ENCODE results near the gene ULK1.
A peak's percentile ranks its signal among the peaks of the same experiment; 100 is the strongest.

The ULK1 gene

GRCh38 chr12:131927110-131928079 is 33.0 kb downstream of the ULK1 start:
- TF ChIP-seq, protein P1, sequence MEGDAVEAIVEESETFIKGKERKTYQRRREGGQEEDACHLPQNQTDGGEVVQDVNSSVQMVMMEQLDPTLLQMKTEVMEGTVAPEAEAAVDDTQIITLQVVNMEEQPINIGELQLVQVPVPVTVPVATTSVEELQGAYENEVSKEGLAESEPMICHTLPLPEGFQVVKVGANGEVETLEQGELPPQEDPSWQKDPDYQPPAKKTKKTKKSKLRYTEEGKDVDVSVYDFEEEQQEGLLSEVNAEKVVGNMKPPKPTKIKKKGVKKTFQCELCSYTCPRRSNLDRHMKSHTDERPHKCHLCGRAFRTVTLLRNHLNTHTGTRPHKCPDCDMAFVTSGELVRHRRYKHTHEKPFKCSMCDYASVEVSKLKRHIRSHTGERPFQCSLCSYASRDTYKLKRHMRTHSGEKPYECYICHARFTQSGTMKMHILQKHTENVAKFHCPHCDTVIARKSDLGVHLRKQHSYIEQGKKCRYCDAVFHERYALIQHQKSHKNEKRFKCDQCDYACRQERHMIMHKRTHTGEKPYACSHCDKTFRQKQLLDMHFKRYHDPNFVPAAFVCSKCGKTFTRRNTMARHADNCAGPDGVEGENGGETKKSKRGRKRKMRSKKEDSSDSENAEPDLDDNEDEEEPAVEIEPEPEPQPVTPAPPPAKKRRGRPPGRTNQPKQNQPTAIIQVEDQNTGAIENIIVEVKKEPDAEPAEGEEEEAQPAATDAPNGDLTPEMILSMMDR (conservative IDR thresholded peaks at IDR 0.05; ENCODE audit: low read depth, low read length) = no peak
- no peak overlapping the region for H3K4me3 ChIP-seq (ENCODE audit: low read depth, low read length)
- no peak for DNase-seq (ENCODE audit: low read depth)

- DNase-seq (ENCODE audit: low read depth) = peak; percentile 31
- peak overlapping the region; percentile 92 for H3K4me3 ChIP-seq (ENCODE audit: low read depth, low read length)
- TF ChIP-seq, protein P1 (conservative IDR thresholded peaks at IDR 0.05; ENCODE audit: low read depth, low read length) = no peak
Observed at GRCh38 chr12:131928080-131928710, 33.8 kb downstream of the ULK1 start.

DNA sequence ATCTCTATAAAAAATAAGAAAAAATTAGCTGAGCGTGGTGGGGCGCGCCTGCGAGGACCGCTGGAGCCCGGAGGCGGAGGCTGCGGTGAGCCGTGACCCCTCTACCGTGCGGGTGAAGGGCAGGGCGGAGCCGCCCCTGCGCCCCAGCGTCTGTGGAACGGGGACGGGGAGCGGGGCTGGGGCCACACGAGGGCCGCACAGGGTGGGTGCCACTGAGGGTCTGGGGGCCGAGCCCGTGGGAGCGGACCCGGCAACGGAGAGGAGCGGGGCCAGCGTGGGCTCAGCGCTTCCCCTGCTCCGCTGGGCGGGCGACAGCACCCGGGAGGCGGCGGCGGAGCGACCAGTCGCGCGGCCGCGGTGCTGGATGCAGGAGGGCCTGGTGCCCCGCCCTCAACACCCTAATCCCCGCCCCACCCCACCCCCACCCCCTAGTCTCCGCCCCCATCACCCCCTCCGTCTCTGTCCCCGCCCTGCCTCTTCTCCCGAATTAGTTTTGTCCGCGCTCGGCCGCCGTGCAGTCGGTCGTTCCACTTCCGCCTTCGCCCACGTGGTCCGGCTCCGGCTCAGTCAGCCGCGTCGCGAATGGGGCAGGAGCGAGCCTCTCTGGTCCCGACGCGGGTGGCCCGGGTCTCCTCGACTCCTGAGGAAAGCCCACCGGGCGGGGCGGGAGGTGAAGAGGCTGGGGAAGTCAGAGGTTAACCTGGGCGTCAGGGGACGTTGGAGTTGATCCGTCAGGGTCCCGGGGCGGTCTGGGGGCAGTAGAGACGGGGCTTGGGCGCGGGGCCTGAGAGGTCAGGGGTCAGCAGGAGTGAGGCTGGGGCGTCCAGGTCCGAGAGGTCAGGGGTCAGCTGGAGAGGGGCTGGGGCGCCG is 34.5 kb downstream of the ULK1 start, which contains the start of gene PUS1:
TSS of gene PUS1 (plus strand) at position 566 of the 870 bp plus-strand sequence. CDS start 447 bp downstream, outside the sequence.
- TF ChIP-seq, protein P1 (conservative IDR thresholded peaks at IDR 0.05; ENCODE audit: low read depth, low read length) = no peak
- H3K4me3 ChIP-seq (ENCODE audit: low read depth, low read length) = peak within 1 kb of the TSS; percentile 92
- DNase-seq (ENCODE audit: low read depth) = peak; percentile 95

- H3K4me3 ChIP-seq (ENCODE audit: low read depth, low read length) = peak overlapping the region; percentile 92
- peak; percentile 36 for DNase-seq (ENCODE audit: low read depth)
- TF ChIP-seq, protein P1 (conservative IDR thresholded peaks at IDR 0.05; ENCODE audit: low read depth, low read length) = no peak
Observed at GRCh38 chr12:131929581-131930456, 35.4 kb downstream of the ULK1 start.

DNA sequence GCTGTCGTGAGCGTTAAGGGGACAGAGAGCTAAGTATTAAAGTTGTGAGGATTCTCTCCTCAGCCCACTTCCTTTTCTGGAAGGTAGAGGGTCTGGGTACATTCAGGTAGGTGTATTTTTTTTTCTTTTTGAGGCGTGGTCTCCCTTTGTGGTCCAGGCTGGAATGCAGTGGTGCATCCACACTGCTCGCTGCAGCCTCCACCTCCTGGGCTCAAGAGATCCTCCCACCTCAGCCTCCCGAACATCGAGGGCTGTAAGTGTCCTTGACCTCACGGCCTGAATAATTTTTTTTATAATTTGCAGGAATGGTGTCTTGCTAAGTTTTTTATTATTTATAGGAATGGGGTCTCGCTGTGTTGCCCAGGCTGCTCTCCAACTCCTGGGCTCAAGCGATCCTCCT is 36.1 kb downstream of the ULK1 start:
- DNase-seq (ENCODE audit: low read depth) = no peak
- TF ChIP-seq, protein P1 (conservative IDR thresholded peaks at IDR 0.05; ENCODE audit: low read depth, low read length) = no peak
- H3K4me3 ChIP-seq (ENCODE audit: low read depth, low read length) = peak overlapping the region; percentile 92

DNA sequence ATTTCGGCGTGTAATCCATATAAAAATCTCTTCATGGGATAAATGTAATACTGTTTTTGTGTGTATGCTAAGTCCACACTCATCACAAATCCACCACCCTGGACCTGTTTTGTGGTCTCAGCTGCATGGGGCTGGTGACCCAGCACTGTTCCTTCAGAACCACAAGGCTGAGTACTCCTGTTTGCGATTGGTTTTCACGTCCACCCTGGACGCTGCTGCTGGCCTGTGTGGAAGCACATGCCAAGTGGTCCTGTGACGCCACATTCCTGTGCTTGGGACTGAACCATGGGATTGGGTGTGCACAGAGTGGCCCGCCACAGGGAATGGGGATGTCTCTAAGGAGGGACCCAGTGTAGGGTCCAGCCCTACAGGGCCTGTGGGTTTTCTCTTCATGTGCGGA is 39.0 kb downstream of the ULK1 start:
- no peak overlapping the region for H3K4me3 ChIP-seq (ENCODE audit: low read depth, low read length)
- no peak for DNase-seq (ENCODE audit: low read depth)
- TF ChIP-seq, protein P1 (conservative IDR thresholded peaks at IDR 0.05; ENCODE audit: low read depth, low read length) = no peak

Measured in choroid plexus epithelial cell (primary cell).